Ovary (tissue), 9 donors: ENCODE measurements around the gene NRIP1. TPM values are rescaled to one million over a fixed set of nuclear protein-coding genes. Genes with fewer than 3 reads are reported as not detected.

Experiments used
- DNase-seq, 5 donors: peaks; one replicate each; pipeline ENCODE4 v3.0.0-alpha.2; 2019 to 2020
- H3K27ac ChIP-seq, 2 donors: fragments of 200-600 bp; one replicate each; pipeline versions ENCODE4 v1.5.1 to v1.8.0; 2019 to 2022
- H3K27me3 ChIP-seq: fragments of 200-600 bp; one replicate; pipeline ENCODE4 v1.8.0; 2022
- H3K36me3 ChIP-seq: fragments of 200-600 bp; sonication (generic); one replicate; pipeline ENCODE4 v1.5.1; 2019
- H3K4me1 ChIP-seq: one replicate; pipeline ENCODE4 v1.8.1; 2013; ENCODE audit warnings: mild to moderate bottlenecking, moderate library complexity; ENCODE audit not compliant: insufficient read depth
- H3K4me3 ChIP-seq: fragments of 200-600 bp; sonication (generic); one replicate; pipeline ENCODE4 v1.5.1; 2017
- H3K9me3 ChIP-seq, 2 donors: fragments of 200-600 bp in 1 of 2; sonication (generic) in 1 of 2; one replicate each; pipeline versions ENCODE4 v1.5.1 to v1.8.1; 2013 to 2019; ENCODE audit warnings: mild to moderate bottlenecking in 1 of 2, moderate library complexity in 1 of 2
- CTCF ChIP-seq, 3 donors: fragments of 450-650 bp in 2 of 3; fragments of 200-600 bp in 1 of 3; IDR thresholded peaks; one replicate each; pipeline versions ENCODE4 v1.5.1 to v1.8.0; 2016 to 2022; ENCODE audit warnings: antibody characterized with exemption in 3 of 3, mild to moderate bottlenecking in 1 of 3
- EP300 ChIP-seq: sonication (generic); formaldehyde crosslinking; IDR thresholded peaks from one replicate; pipeline ENCODE4 v1.6.1; 2017; ENCODE audit warnings: antibody characterized with exemption
- POLR2A ChIP-seq: fragments of 450-650 bp; IDR thresholded peaks from one replicate; pipeline ENCODE4 v1.6.1; 2017; ENCODE audit warnings: antibody characterized with exemption, mild to moderate bottlenecking, moderate library complexity
- WGBS, 3 donors: extraction: QIAGEN DNeasy Blood & Tissue Kit in 1 of 3; methylation state at CpG; one replicate each; pipeline versions ENCODE4 v1.1.5 to v1.1.7; 2013 to 2017; 5-methylcytosine and 5-hydroxymethylcytosine counted together
- intact Hi-C, 4 donors: fragments of 100-400 bp; cut with DNase I; formaldehyde crosslinking; loops; one replicate each; pipeline versions ENCODE4 v1.11.0 to v1.15.1; 2022 to 2023
- polyA plus RNA-seq, 2 donors: library from polyadenylated mRNA; stranded (reverse); fragments of 200-250 nt in 1 of 2; fragments of 350-450 nt in 1 of 2; fragmentation: Illumina TruSeq in 1 of 2; extraction: RNeasy Lipid Tissue Mini Kit (QIAGEN cat#74804) in 1 of 2; gene quantifications; one replicate each; pipeline ENCODE4 v1.2.3, GENCODE V29; 2013 to 2014
- total RNA-seq, 7 donors: library from RNA; depleted of rRNA in 2 of 7; stranded (reverse); fragments of >200 nt in 2 of 7; fragmentation: NEBNext Ultra II Directional in 3 of 7; extraction: Animal tissue kit (Norgen Biotek cat#: 25700) in 3 of 7; gene quantifications; one replicate each; pipeline versions ENCODE4 v1.1.0 to v1.2.4, GENCODE V29; 2016 to 2023
- donor health status: DM: no; HTN: no; CAD: no; lungs with moderate emphysema.
- donor health status: DM: no; HTN: no; CAD: no.
- donor health status: Bipolar disorder and iron deficiency.
- donor health status: DM: yes; HTN: yes; CAD: no.
- donor health status: DM: no; HTN: no; CAD: no.
- donor health status: DM: yes; HTN: yes; CAD: no.

Gene NRIP1
- total and polyA plus RNA-seq, 9 donors: 9.4 to 56.6 (median 39.9) TPM

- no peak for DNase-seq
- no peak for TF ChIP-seq EP300
- no peak overlapping the region for H3K27ac ChIP-seq
- no peaks in the 10 kb centered on the region for H3K36me3 ChIP-seq
- H3K4me1 ChIP-seq: peaks cover 12% of the 10 kb centered on the region
- no peak overlapping the region for H3K4me3 ChIP-seq
- WGBS, 3 donors: 65 to 92% (median 83%) methylated on average over 1 of the region's 1 CpG
- H3K9me3 ChIP-seq: no peaks in the 10 kb centered on the region
- intact Hi-C loops: no loop called here
- no peaks in the 10 kb centered on the region for H3K27me3 ChIP-seq
Observed at GRCh38 chr21:15000081-15000480, 64.7 kb downstream of the NRIP1 start.

- 84 to 94% (median 90%) methylated on average over 4 of the region's 4 CpGs for WGBS, 3 donors
- H3K4me3 ChIP-seq: no peak overlapping the region
- H3K9me3 ChIP-seq: no peaks in the 10 kb centered on the region
- peaks cover 9% of the 10 kb centered on the region for H3K4me1 ChIP-seq
- intact Hi-C loops: no loop called here
- no peak overlapping the region for H3K27ac ChIP-seq
- no peaks in the 10 kb centered on the region for H3K27me3 ChIP-seq
- H3K36me3 ChIP-seq: no peaks in the 10 kb centered on the region
- TF ChIP-seq CTCF (IDR thresholded peaks at IDR 0.05) (no peak), EP300 (no peak), POLR2A (no peak)
- DNase-seq: no peak
Observed at GRCh38 chr21:14998784-14999183, 66.0 kb downstream of the NRIP1 start.

- no peaks in the 10 kb centered on the region for H3K9me3 ChIP-seq
- intact Hi-C loops: no loop called here
- WGBS, 3 donors: 81 to 86% (median 85%) methylated on average over 3 of the region's 3 CpGs
- no peak overlapping the region for H3K4me3 ChIP-seq
- no peak for DNase-seq
- no peaks in the 10 kb centered on the region for H3K36me3 ChIP-seq
- H3K27me3 ChIP-seq: no peaks in the 10 kb centered on the region
- H3K4me1 ChIP-seq: peaks cover 7% of the 10 kb centered on the region
- no peak overlapping the region for H3K27ac ChIP-seq
- TF ChIP-seq EP300 (no peak), CTCF (IDR thresholded peaks at IDR 0.05) (no peak), POLR2A (no peak)
Observed at GRCh38 chr21:14998336-14998735, 66.5 kb downstream of the NRIP1 start.

GRCh38 chr21:14995695-14996490 is 68.9 kb downstream of the NRIP1 start:
- no peak for TF ChIP-seq CTCF (IDR thresholded peaks at IDR 0.05)
- TF ChIP-seq EP300: no peak
- no peak for TF ChIP-seq POLR2A
- H3K4me1 ChIP-seq: no peaks in the 10 kb centered on the region
- H3K27me3 ChIP-seq: no peaks in the 10 kb centered on the region
- H3K36me3 ChIP-seq: no peaks in the 10 kb centered on the region
- H3K4me3 ChIP-seq: no peak overlapping the region
- intact Hi-C loops: no loop called here
- no peaks in the 10 kb centered on the region for H3K9me3 ChIP-seq
- peak in 1 of 5 donors; percentile 37 for DNase-seq
- no peak overlapping the region for H3K27ac ChIP-seq
- 76 to 90% (median 81%) methylated on average over 9 of the region's 9 CpGs for WGBS, 3 donors

GRCh38 chr21:14995226-14995625 is 69.6 kb downstream of the NRIP1 start:
- H3K27ac ChIP-seq: no peak overlapping the region
- H3K9me3 ChIP-seq: no peaks in the 10 kb centered on the region
- WGBS, 3 donors: 55 to 71% (median 57%) methylated on average over 2 of the region's 2 CpGs
- peaks cover under 1% of the 10 kb centered on the region for H3K4me1 ChIP-seq
- TF ChIP-seq CTCF (IDR thresholded peaks at IDR 0.05) (no peak), POLR2A (no peak), EP300 (no peak)
- intact Hi-C loops: no loop called here
- DNase-seq: no peak
- H3K4me3 ChIP-seq: no peak overlapping the region
- no peaks in the 10 kb centered on the region for H3K27me3 ChIP-seq
- H3K36me3 ChIP-seq: no peaks in the 10 kb centered on the region
